GM18511 (cell line): ENCODE measurements around the gene FCSK.
"Not testable (repeated sequence)": the region's sequence is repeated elsewhere in the genome, so short reads cannot be mapped to it uniquely, and the experiment has no call there.

ENCODE experiments used
- ATAC-seq: cut with Tn5 transposase; IDR thresholded peaks from one replicate; pipeline ENCODE4 v1.9.1; 2021; ENCODE audit warnings: mild to moderate bottlenecking, moderate library complexity; ENCODE audit not compliant: unreplicated experiment

FCSK gene

DNA sequence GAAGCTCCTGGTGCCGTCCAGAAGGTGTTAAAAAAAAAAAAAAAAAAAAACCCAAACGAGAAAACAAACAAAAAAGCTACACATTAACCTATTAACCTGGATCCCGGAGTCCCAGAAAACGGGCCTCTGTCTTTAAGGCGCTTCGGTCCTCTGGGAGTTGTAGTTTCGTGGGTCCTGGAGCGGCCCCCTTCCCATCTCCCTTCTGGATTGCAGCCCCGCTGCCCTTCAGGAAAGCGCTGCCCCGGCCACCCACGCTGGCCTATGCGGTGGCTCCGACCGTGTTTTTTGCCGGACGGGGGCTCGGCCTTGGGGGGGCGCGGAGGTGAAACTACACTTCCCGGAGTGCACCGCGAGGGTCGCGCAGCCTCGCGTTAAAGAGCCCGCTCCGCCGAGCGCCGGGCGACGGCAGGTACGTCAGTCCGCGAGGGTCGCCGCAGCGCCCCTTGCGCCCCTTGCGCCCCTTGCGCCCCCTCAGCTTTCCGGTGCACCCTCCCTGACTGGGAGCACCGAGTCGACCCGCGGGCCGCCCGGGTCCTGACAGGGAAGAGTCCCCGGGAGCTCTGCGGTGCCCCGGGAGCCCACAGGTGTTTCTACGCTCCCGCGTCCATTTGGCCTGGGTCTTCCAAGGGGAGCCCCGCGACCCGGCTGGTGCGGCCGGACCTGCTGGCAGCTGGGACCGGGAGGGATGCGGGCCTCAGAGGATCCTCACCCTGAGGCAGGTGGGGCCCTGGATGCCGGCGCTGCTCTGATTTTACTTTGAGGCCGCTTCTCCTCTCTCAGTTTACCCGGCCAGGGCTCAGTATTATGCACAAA lies at the start of gene FCSK:
Gene FCSK, plus strand, starts transcription at position 374 of the 813 bp plus-strand sequence. CDS start 8,596 bp downstream, outside the sequence.
- ATAC-seq = peak; percentile 90

DNA sequence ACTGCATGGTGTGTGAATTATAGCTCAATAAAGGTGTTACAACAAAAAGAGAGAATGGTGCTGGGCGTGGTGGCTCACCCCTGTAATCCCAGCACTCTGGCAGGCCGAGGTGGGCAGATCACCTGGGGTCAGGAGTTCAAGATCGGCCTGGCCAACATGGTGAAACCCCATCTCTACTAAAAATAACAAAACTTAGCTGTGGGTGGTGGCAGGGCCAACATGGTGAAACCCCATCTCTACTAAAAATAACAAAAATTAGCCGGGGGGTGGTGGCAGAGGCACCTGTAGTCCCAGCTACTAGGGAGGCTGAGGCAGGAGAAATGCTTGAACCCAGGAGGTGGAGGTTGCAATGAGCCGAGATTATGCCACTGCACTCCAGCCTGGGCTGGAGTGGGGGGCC lies 48.3 kb upstream of the FCSK start:
- not testable (repeated sequence) for ATAC-seq

DNA sequence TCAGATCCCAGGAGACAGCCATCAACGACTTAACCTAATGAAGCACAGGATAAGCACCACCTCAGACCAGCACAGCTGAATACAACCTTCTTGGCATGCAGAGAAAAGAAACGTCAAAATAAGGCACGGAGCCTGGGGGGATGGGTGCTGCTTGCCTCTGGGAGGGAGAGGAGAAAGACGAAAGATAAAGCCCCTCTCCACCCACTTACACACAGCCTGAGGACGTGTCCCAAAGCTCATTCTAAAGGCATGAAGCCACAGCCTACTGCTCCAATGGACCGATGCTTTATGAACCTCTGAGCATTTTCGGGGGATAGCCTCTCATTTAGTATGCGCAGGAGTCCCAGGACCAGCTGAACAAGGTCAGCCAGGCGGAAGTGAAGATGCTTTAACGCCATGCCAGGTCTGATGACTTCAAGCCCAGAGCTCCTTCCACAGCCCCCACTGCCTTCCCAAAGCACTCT lies 46.6 kb upstream of the FCSK start:
- no peak for ATAC-seq

DNA sequence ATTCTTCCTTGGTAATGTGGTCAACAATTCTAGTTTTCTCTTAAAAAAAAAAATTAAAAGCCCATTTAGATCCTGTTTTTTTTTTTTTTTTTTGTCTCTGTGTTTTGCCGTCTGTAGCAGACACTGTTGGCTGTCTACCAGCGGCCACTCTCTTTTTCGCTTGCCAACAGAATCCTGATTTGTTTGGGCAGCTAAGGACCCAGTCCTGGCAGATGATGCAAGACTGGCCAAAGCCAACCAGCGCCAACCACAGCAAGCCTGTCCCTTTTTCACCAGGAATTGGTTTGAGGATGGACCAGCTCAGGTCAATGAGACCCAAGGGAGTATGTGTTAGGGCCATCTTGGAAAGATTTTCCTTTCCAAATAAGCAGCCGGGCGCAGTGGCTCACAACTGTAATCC lies 43.7 kb upstream of the FCSK start:
- ATAC-seq = no peak

DNA sequence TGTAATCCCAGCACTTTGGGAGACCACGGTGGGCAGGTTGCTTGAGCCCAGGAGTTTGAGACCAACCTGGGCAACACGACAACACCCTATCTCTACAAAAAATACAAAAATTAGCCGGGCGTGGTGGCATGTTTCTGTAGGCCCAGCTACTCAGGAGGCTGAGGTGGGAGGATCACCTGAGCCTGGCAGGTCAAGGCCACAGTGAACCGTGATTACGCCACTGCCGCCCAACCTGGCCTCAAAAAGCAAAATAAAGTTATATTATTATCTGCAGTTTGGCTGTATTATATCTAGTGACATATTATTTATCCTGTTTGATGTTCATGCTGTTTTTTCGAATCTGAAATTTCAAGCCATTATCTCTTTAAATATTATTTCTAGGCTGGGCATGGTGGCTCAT lies 42.0 kb upstream of the FCSK start:
- ATAC-seq = no peak

DNA sequence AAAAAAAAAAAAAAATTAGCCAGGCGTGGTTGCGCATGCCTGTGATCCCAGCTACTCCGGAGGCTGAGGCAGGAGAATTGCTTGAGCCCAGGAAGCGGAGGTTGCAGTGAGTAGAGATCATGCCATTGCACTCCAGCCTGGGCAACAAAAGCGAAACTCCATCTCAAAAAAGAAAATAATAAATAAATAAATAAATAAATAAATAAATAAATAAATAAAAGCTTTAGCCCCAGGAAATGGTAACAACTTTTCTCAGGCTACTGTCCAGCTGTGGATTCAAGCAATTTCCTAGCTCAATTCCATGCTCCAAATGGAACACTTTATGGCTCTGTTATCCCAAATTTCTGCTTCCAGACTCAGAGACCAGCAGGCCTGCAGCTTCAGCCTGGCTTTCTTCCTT lies 40.8 kb upstream of the FCSK start:
- not testable (repeated sequence) for ATAC-seq

DNA sequence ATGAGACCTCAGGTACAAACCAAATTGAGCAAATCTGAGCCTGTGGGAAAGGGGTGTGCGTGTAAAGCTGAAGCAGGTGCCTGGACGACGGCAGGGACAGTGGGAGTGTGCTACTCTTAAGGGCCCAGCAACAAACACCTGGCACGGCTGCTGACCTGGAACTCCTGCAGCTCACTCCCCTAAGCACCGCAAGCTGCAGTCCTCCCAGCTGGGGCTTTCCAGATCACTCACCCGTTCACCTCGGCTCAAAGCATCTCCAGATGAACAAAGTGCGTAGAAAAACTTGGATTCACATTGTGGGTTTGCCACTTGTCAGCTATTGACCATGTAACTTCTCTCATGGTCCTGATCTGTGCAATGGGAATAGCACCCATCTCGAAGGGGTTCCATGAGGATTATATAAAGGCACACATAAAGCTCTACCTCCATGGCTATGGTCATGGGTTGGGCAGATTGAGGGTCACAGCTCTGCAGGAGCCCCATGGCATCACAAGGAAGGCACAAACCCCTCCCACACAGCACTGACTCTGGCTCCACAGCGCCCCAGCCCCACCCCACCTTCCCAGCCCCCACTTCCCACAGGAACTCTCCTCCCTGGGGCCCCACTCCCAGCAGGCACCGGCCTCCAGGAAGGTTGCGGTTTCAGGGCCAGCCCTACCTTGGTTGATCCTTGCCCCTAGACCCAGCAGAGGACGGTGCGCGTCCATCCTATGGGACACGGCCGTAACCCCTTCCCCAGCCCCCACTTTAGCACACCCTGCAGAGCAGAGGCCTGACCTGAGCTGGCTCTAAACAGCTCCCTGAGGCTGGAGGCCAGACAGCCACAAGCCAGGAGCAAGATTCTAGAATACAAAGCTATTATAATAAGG lies 37.4 kb upstream of the FCSK start:
- peak; percentile 87 for ATAC-seq

DNA sequence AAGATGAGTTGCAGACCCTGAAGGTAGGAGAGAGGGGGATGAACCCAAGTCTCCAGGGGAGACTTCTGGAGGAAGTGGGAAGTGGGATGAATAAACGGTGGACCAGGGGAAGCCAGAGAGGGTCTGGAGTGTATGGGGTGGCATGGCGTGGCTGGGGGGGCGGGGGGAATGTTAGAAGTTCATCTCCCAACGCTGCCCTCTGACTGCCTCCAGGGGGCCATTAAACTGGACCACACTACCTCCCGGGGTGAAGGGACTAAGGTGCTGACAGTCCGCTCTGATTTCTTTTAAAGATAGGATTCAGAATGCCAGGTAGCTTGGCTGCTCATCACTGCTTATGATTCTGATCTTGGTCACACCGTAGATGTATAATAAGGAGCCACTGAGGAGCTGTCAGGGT lies 36.7 kb upstream of the FCSK start:
- ATAC-seq = no peak

DNA sequence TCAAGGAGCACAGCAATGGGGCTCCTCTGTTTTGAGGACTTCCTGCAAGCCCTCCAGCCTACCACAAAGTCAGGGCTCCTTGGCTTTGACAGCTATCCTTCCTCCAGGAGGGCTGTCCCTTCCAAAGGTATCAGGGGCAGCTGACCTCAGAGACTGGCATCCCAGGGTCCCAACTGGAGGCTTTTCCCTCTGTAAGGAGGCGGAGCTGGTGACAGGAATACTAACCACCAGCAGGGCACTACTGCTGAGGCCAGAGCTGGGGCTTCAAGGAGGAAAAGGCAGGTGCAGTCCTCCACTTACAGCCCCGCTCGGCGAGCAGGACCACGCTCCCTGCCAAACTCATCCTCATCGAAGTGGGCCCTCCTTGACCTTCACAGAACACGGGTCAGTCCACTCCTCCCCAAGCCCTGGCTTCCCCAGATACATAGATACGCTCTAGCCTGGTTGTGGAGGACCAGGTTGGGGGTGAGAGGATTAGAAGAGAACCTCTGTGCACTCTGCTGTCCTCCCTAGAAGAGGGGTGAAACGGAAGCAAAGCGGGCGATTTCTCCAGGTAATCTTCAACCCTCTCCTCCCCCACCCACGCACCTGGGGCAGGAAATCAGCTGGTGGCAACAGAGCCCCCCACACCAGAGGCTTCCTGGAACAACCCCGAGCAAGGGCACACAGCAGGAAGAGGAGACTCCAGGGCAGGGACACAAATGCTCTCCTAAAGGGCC lies 36.0 kb upstream of the FCSK start:
- ATAC-seq = no peak

DNA sequence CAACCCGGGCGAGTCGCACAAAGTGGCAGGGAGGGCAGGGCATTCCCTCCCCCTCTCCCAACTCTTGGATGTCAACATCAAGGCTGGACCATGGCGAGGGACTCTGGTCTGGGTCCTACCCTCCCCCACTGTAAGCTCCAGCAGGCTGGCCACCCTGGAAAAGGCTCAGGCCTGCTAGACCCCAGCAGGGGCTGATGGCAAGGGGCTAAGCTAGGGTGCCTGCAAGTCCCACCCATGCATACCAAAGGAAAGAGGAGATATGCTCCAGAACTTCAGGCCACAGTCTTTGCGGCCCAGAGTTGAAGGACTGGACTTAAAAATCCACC lies 35.4 kb upstream of the FCSK start:
- ATAC-seq = no peak

DNA sequence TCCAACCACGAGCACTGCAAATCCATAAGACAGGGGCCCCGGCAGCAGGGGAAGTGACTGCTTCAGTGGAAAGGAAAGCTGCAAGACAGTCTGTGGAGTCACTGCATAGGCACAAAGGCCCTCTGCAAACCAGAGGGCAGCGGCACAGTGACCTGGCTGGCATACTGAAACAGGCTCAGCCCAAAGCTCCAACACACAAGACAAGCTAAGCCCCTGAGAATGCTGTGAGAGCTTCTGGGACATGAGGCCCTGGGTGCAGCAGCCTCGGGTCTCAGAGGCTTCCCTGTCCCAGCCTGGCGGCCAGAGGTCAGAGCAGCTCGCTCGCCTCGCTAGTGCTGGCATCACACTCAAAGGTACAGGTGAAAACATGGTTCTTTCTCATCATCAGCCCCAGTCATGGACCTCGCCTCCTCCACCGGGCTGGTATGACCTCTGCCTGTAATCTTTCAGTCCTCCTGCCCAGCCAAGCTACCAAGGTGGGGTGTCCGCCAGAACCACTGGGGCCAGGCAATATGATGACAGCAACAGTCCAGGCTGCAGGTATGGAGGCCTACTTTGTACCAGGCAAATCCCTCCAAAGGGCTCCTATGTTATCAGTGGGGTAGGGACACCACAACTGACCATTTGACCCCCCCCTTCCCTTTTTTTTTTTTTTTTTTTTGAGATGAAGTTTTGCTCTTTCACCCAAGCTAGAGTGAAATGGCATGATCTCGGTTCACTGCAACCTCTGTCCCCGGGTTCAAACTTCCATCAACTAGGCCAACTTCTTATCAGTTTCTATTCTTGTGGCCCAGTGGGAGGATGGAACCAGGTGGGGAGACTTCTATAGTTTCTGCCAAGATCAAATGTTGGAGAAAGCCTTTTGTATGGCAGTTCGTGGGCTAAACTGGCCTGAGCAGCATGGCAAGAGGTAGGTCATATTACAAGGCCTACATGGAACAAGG lies 34.7 kb upstream of the FCSK start:
- no peak for ATAC-seq

DNA sequence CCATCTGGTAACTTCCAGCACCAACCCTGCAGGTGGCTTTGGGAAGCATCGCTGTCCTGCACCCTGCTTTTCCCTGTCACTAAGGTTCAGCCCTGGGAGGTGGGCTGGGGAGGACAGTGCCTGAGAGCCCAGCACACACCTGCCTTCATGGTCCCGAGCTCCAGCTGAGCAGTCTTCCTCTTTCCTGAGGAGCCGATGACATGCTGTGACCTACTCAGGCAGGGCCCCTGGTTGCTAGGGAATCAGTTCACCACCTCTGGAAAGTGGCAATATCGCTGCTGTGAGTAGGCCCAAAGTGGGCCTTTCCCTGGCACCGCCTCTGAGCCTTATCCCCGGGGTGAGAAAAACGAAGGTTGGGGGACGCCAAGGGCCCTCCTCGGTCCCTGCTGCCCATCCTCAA lies 33.4 kb upstream of the FCSK start:
- ATAC-seq = no peak

DNA sequence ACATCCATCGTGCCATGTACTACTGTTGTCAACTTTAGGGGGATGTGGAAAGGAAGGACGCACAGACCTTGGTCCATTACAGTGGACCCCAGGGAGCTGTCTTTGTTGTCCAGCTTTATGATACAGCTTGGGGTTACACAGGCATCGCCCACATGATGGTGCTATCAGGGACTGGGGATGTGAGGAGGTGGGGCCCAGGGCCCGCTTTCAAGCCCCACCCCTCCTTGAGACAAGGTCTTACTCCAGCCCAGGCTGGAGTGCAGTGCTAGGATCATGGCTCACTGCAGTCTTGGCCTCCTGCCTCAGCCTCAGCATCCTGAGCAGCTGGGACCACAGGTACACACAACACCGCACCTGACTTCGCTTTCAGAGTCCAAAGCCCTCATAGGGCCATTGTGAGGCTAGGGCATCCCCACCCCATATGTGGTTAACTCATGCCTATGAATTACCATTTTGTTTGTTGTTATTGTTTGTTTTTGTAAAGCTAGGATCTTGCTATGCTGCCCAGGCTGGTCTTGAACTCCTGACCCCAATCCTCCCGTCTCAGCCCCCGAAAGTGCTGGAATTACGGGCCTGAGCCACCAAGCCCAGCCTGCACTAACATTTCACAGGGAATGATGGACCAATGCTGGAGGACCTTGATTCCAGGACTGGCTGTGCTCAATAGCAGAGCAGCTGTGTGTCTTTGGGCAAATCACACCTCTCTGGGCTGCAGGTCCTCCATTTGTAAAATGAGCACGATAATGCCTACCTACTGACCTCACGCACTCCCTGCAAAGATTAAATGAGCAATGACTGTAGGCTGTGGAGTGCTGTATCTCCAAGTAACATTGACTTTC lies 32.7 kb upstream of the FCSK start:
- no peak for ATAC-seq

DNA sequence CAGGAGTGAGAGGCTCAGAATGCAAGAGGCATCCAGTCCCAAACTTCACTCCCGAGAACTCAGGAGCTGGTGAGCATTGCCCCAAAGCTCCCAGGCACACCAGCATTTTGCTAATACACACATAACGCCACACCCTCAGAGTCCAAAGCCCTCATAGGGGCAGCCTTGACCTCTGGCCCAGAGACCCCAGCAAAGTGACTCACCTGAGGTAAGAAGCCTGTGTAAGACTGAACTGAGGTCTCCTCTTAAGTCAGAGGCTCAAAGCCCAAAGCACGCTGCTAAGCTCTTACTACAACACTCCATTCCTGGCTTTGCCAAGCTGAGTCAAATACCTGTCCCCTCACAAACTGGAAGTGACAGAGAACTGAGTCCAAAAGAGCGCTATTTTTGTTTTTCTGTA lies 31.9 kb upstream of the FCSK start:
- no peak for ATAC-seq

DNA sequence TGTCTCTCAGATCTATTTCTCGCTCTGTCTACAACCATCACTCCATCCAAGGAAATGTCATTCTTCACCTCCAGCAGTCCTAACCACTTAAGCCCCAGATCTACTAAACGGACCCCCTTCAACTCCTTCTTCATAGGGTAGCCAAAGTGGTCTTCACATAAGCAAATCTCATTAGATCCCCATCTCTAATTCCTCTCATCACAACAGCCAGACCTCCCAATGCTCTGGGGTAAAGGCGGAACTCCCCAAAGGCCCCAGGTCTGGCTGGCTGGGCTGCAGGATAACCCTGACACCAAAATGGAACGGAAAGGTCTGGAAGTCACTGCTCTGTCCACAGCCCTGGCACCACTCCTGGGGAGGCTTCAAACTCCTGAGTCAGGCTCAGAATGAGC lies 26.6 kb upstream of the FCSK start:
- ATAC-seq = no peak

DNA sequence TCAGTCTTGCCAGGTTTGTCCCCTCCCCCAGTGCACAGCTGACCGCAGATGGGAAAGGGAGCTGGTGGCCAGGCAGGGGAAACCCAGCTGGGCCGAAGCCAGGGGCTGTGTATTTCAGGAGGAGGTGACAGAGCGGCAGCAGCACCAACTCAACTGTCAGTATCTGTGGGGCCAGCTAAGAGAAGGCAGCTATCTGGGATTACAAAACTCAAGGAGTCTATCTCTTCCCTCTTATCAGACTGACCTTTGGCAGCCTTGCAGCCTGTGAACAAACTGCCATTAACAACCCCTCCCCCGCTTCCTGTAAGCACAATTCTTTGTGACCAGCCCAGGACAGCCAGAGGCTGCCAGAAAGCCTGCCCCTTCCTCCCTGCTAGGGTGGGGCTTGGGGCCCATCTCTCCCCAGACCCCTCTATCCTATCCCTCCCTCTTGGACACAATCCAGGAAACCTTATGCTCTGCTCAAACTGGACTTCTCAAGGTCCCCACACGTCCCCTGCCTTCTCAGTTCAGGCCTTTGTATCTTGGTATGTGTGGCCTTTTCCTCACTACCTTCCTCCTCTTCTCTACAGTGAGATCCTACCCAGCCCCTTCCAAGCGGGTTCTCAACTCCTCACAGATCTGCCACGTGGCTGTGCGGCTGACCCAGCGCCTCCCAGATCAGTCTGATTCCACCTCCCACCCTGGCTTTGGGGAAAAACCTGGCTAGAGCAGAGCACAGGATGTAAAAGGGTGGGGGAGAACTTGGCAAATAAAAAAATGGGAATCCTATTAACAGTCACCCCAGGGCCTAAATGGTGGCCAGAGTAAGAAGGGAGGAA lies 26.0 kb upstream of the FCSK start:
- ATAC-seq = peak; percentile 31

DNA sequence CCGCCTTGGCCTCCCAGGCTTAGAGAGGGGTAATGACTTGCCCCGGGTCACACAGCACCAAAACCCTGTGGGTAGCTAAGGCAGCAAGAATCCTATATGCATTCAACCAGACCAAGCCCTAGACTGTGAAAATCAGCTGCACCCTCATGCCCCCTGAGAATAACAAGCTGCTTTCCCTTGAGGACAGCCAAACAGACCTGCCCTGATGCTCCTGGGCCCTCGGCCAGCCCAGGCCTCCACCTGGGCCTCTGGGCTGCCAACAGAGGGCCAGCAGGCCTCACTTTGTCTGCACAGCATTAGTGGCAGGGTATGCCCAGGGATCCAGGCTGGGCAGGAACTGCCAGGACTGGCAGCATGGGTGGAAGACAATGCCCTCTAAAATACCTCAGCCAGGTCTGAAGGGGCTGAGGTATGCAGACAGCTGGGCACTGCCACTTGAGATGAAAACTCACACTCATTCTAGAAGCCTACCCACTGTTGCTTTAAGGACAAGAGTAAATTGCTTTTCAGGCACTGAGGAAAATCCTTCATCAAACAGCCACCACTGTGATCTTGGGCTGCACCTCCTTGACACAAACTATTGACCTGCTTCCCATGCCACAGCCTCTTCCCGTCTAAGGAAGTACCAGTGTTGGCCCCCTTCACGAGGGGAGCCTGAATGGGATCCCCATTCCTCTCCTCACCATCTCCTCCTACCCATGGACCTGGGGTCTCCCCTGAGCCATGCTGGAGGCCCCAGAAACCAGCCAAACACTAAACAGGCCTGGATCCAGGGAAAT lies 24.3 kb upstream of the FCSK start:
- no peak for ATAC-seq
